NCI-H128 (cell line): ENCODE measurements around the gene CUBN.

Source experiments
- DNase-seq: peaks from one replicate; lab custom pipeline; 2025; ENCODE audit not compliant: unreplicated experiment; lab: John Stamatoyannopoulos, UW

CUBN gene

DNA sequence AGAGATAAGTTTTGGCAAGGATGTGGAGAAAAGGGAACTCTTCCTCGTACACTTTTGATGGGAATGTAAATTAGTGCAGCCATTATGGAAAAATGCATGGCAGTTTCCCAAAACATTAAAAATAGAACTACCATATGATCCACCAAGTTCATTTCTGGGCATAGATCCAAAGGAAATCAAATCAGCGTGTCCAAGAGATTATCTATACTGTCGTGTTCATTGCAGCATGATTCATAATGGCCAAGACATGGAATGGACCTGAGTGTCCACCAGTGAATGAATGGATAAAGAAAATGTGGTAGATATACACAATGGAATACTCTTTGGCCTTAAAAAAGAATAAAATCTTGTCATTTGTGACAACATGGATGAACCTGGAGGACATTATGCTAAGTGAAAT, 242.0 kb downstream of the CUBN start:
- DNase-seq = no peak

DNA sequence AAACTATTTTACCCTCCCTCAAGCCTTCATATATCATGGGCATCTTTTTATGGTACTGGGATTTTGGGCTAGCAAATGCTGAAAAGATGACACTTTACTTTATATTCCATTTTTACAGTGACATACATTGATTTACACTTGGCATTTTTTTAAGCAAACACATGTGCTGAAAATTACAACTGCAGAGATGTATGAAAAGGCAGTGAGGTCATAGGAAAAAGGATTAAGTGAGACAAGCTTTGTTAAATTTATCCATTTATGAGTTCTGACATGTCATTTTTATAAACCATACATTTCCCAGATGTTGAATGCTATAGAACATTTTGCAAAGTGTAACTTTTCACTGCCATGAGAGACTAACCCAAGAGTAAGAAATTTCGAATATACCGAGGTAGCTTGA, 243.6 kb downstream of the CUBN start:
- DNase-seq = no peak

DNA sequence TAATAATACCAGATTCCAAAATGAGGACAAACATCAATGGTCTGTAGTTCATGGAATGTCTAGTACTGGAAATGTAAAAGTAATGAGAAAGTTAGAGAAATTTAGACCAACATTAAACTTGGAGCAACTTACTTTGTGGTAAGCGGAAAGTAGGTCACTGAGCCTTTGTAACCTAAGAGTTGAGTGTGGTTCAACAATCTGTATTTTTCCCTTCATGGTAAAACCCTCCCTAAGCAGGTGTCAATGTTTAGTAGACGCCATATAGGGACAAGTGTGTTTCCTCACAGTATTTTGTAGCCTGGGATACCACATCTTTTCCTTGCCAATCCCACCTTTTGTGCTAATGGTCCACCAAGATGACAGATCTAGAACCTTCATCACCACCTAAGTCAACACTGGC, 245.1 kb downstream of the CUBN start:
- no peak for DNase-seq

DNA sequence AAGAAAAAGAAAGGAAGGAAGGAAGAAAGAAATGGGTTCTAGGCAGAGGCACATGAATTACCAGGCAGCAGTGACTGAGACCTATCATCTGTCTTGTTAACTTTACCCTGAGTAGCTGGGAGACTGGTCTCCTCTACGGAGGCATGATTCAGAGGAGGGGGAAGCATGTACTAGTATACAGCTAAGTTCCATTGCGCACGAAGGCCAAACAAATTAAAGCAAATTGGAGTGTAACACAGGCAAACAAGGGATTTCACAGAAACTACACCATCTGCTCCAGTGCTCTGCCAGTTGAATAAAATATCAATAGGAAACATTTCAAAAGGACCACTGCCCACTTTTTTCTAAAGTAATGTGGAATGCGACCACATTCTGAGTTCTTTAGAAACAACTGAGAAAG, 246.5 kb downstream of the CUBN start:
- DNase-seq = no peak

GRCh38 chr10:16870331-16870730, 259.3 kb downstream of the CUBN start:
- DNase-seq = no peak

DNA sequence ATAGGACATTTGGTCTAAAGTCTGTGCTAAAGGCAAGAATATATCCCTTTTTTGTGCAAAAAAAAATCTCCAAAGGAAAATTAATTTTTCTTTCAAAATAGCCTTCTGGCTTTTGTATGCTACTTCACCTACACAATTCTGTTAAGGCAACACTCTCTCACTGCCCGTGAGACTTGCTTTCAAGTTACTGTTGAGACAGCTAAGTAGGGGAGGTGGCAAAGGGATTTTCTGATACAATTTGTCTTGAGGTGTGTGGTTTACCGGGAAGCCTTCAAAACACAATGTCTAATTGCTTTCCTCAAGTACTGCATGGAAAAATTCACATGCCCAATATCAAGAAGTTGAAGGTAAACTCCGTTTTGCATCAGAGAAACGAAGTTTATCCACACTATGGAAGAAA, 261.6 kb downstream of the CUBN start:
- no peak for DNase-seq

GRCh38 chr10:16867556-16867955, 262.1 kb downstream of the CUBN start:
- DNase-seq = no peak

GRCh38 chr10:16866541-16867275, 262.9 kb downstream of the CUBN start:
- DNase-seq = no peak

- DNase-seq = no peak
Measured at GRCh38 chr10:16865766-16866165, 263.8 kb downstream of the CUBN start.

DNA sequence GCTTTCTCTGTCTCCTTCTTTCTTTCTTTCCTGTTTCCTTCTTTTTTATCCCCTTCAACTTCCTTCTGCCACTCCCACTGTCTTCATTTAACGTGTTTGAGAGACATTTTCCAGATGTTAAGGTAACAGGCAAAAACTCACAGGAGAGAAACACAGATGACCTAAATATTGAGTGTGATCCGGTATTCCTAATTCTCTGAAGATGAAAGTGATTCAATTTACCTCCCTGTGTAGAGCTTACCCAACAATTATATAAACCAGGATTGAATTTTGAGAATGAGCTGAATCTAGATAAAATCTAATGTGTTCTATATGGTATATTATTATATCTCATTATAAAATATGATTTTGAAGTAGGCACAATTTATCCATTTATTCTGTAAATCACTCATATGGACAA, 265.8 kb downstream of the CUBN start:
- no peak for DNase-seq

DNA sequence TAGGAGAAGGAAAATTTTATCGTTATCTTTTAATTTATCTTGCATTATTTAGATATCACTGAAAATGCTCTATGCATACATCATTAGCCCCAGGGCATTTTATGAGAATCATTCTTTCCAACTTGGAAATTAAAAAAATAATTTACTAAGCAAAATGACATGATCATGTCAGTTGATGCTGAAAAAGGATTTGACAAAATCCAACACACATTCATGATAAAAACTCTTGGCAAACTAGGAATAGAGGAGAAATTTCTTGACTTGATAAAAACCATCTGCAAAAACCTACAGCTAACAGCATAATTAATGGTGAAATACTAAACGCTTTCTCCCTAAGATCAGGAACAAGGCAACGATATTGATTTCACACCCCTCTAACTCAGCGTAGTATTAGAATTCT, 272.2 kb downstream of the CUBN start:
- no peak for DNase-seq

DNA sequence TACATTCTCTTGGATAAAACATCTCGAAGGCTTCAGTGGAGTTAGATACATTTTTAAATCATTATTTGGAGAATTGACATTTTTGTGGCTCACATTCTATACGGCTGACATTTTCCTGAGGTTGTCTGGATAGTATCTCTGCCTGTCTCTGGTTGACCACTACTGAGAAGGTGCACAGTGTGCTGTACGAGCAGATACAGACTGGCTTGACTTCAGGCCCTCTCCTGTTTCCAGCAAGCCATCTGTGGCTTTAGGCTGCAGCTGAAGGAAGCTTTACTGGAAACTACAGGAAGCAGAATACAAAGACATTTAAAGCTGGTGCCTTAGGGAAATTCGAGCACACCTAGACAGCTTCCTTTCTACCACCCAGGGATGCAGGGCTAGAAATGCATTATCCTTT, 273.0 kb downstream of the CUBN start:
- no peak for DNase-seq

DNA sequence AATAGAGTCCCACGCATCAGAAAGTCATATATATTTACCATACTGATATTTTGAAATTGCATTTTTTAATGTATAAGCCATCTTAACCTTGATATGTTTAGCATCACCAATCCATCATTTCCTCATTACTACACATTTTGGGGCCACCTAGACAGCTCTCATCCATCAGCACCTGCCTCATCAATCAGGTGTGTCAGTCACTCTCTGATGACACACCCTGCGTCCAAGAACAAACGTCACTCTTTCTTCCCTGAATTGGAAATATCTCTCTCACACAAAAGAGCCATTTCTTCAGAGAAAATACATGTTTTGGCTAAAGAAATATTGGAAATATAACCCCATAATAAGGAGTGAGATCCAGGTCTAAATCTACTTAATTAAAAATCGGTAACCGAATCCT, 273.5 kb downstream of the CUBN start:
- no peak for DNase-seq

- no peak for DNase-seq
Measured at GRCh38 chr10:16854623-16855022, 275.0 kb downstream of the CUBN start.

DNA sequence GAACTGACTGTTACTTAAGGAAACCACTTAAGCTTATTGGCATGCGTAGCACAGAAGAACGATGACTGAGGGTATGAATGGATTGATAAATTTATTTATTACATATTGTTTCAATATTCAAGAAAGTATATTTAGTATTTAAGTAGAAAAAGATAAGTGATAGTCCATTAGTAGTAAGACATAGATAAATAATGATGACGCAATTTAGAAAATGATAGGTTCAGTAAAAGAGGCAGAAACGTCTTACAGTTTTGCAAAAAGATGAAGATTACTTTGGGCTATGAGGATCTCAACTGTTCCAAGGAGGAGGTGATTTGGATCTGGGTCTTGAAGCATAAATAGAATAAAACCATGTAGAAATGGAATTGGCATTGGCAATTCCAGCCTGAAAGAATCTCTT, 275.8 kb downstream of the CUBN start:
- DNase-seq = no peak

DNA sequence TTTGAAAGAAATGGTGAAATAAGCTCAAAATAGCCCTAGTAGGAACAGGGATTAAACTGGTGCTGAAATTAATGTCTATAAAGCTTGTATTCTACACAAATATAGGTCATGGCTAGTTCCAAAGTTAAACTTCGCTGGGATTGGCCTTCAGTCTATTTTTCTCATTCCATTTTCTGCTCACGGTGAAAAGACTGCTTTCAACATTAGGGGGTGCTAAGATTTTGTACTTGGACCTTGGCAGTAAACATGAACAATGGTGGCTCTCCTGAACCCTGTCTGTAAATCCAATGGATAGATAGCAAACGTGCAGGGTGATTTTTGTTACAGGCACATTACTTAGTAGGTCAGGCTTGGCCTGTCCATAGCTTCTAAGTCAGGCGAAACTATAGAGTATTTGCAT, 276.4 kb downstream of the CUBN start:
- DNase-seq = no peak

DNA sequence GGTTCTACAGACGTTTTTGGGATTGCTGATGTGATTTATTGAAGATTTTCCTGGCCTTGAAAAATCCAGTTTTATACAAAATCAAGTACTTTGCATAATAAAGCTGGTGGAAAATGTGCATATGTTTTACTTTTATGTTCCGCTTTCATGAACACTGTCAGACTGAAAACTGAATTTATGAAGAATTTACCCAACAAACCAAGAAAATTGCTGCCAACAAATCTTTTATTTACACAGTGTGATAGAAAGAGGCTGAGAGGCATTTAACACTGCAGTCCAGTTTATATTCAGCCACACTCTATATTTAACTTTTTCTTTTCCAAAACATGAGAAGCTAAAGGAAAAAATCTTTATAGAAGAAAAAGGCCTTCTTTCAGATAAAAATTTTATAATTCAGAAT, 277.0 kb downstream of the CUBN start:
- DNase-seq = no peak

DNA sequence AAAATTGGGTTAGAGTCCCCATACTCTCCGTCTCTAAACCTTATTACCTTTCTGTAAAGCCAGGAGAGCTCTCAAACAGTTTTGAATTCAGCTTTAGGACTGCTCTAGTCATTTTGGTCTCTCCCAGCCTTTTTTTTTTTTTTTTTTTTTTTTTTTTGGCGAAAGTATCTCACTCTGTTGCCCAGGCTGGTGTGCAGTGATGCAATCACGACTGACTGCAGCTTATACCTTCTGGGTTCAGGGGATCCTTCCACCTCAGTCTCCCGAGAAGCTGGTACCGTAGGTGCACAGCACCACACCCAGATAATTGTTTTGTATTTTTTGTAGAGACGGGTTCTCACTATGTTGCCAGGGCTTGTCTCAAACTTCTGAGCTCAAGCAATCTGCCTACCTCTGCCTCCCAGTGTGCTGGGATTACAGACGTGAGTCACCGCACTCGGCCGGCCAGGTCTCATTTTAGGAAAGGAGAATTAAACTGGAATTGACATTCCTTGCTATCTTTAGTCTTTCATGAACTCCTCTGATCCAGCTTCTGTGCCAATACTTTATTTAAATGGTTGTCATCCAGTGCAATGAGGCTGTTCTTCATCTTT, 281.0 kb downstream of the CUBN start:
- DNase-seq = no peak

- no peak for DNase-seq
Measured at GRCh38 chr10:16847644-16848043, 282.0 kb downstream of the CUBN start.

GRCh38 chr10:16845248-16845647, 284.4 kb downstream of the CUBN start:
- DNase-seq = no peak

DNA sequence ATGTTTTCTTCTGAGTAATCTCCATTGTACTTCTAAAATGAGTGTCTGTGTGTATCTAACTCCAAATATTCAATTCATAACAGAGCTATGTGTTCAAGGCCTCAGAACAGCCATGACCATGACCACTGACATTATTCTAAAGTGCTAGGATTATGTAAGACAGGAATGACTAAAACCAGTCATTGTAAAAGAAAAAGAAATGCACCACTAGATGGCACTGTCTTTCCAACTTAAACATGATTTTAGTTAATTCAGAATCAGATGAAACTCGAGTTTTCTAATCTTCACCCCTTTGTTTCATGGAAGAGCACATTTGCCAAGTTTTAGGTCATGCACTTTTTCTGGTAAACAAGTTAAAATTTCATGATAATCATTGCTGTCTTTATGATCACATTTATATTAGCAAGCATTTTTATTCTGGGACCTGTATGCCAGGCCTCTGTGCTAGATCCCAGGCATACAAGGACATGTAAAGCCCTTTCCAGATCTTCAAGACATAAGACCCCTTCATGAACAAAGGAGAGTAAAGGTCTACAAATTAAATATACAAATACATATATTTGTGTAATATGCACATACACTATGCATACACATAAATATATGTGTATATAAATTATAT, 286.2 kb downstream of the CUBN start:
- peak; percentile 17 for DNase-seq

GRCh38 chr10:16835228-16835627, 294.4 kb downstream of the CUBN start:
- no peak for DNase-seq
